GM19043 (cell line): ENCODE data around the gene ZIC2.
"Not testable (repeated sequence)": the region's sequence is repeated elsewhere in the genome, so short reads cannot be mapped to it uniquely, and the experiment has no call there.

Experiments used
- ATAC-seq: cut with Tn5 transposase; IDR thresholded peaks from one replicate; pipeline ENCODE4 v1.9.1; 2021; ENCODE audit warnings: low read depth; ENCODE audit not compliant: unreplicated experiment

ZIC2 gene

DNA sequence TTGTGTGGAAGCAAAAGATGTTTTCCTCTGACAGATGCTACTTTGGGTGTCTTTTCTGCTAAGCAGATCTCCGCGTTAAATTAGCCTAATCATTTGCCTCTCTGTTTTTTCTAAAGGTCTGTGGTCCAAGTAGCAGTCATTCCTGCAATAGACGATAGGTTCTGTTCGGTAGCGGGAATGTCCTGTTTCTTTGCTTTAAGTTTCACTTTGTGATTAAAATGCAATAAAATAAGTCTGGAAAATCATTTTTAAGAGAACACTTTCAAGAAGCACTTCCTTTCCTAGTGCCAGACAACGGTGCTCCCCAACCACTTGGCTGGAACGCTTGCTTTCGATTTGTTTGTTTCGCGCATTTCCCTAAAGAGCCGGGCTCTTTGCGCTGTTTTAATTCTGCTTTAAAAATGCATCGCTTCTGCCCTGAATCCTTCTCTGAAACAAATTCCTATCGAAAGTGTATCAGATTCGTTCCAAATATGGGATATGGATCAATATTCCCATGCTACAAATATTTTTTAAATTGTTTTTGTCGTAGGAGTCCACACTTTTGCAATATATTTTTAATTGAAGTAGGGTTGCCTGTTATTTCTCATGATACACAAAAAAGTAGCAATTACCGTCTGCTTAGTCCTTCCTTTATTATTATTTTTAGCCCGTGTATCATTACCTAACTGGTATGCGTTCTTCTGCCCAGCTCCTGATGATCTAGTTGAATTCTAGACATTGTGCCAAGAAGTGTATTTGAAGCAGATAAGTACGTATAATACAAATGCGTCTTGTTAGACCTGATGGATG lies 14.2 kb downstream of the ZIC2 start:
- ATAC-seq, result no peak

DNA sequence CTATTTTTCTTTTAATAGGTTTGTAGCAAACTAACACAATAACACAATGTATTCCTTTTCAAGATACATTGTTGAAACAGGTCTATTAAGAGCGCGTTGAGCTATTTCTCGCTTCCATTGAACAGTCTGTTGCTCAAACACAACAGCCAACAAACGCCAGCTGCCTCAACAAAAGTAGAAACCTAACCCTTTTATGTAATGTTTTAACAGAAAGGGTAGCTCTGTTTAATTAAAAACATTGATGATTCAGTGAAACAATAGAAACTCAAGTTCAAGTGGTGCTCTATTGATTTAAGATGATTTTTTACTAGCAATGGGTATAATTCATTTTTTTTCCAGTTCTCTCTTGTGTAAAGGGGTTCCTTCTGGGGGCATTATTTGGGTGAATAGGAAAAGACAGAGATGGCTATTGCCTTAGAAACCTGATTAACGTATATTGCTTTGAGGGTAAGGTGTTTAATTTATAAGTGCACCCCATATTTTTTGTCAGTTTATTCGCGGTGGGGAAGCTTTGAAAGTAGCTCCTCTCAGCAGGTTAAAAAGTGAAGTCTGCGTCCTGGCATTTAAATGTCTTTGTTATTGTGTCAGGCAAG lies 14.9 kb downstream of the ZIC2 start:
- no peak for ATAC-seq

DNA sequence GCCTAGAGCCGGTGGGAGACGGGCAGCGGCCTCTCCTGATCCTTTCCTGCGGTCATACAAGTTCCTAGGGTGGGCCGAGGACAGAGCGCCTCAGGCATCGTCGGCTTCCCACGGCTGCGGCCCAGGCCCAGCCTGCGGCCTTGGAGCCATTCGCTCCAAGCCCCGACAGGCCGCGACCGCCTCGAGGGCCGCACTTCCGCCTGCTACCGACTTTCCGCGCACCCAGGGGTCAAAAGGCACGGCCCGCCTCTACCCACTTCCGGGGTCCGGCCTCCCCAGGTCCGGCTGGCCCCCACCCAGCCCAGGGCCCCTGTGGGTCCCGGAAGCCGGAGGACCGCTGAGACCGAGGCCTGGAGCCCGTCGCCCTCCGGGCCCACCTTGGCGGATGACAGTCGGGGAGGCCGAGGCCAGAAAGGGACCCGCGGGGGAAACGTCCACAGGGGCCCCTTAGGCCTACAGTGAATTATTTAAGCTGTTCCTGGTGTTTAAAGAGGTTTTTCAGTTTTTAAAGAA lies 16.2 kb downstream of the ZIC2 start:
- no peak for ATAC-seq

DNA sequence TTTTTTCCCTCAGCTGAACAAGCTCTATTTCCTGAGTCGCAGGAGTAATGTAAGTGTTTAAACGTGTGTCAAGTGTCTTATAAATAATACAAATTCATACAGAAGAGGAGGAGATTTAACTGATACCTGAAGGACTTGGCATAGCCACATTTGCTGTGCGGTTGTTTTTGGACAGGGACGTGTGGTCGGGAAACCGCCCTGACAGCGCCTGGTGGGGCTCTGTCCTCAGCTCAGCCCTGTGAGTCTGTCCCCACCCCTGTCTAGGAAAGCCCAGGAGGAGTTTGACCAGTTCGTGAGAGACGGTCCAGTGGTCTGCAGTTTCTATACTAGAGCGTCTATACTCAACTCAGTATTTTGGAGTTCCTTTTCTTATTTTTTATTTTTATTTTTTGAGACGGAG lies 16.7 kb downstream of the ZIC2 start:
- no peak for ATAC-seq

DNA sequence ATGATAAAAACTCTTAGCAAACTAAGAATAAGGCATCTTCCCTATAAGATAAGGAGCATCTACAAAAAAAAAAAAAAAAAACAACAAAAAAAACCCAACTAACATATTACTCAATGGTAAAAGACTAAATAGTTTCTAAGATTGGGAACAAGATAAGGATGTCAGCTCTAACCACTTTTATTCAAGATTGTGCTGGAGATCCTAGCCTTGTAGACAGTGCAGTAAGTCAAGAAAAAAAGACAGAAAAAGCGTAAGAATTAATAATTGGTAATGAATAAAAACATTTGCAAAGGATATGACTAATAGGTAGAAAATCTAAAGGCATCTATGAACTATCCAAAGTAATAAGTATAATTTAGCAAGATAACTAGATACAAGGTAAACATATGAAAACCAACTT lies 33.0 kb downstream of the ZIC2 start:
- no peak for ATAC-seq

DNA sequence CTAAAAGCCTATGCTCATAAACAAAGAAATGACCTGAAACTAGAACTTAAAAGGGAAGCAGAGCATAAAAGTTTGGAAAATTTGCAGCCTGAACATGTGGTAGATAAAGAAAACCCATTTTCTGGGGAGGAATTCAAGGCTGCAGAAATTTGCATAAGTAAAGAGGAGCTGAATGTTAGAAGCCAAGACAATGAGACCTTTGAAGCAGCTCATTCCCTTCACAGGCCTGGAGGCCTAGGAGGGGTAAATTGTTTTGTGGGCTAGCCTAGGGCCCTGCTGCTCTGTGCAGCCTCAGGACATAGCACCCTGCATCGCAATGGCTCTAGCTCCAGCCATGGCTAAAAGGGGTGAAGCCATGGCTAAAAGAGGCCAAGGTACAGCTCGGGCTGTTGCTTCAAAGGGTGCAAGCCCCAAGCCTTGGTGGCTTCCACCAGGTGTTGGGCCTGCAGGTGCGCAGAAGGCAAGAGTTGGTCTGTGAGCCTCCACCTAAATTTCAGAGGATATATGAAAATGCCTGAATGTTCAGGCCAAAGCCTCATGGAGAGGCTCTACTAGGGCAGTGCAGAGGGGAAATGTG lies 38.3 kb downstream of the ZIC2 start:
- no peak for ATAC-seq

DNA sequence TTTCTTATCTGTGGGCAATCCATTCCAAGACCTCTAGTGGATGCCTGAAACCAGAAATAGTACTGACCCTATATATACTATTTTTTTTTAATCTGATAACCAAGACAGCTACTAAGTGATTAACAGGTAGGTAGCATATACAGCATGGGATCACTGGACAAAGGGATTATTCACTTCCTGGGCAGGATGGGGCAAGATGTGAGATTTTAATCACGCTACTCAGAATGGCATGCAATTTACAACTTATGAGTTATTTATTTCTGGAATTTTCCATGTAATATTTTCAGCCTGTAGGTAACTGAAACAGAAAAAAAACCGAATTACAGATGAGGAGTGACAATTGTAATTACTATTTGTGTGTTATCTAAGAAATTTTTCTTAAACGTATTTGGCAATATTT lies 41.2 kb downstream of the ZIC2 start:
- no peak for ATAC-seq

DNA sequence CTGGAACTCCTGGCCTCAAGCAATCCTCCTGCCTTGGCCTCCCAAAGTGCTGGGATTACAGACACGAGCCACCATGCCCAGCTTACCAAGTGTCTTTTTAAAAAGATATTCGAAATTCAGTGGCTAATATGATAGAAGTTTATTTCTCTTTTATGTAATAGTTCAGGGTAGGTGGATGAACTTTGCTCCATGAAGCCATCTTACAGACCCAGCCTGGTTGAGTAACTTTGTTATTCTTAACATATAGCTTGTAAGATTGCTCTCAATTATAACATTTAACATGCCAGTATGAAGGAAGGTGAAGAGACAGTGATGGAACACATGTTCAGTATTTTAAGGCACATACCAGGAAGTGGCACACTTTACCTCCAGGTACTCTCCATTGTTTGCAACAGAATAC lies 42.4 kb downstream of the ZIC2 start:
- no peak for ATAC-seq

DNA sequence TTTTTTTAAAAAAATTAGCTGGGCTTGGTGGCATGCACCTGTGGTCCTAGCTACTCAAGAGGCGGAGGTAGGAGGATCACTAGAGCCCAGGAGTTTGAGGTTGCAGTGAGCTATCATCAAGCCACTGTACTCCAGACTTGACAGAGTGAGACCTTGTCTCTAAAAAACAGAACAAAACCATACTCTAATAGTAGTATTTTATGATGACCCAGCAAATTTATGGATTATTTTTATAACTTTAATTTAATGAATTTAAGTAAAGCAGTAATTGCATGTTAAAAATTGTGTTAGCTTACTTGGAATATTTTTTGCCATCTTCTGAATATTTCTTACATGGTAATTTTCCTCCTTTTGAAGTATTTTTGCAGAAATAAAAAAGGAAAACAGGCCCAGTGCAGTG lies 48.3 kb downstream of the ZIC2 start:
- ATAC-seq, result no peak

DNA sequence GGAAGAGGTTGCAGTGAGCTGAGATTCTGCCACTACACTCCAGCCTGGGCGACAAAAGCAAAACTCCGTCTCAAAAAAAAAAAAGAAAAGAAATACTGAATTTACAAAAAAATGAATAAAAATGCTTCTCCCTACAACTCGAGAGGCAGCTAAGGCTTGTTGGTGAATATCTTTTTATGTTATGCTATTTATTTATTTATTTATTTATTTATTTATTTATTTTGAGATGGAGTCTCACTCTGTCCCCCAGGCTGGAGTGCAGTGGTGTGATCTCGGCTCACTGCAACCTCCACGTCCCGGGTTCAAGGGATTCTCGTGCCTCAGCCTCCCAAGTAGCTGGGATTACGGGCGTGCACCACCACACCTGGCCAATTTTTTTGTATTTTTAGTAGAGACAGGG lies 51.1 kb downstream of the ZIC2 start:
- not testable (repeated sequence) for ATAC-seq

DNA sequence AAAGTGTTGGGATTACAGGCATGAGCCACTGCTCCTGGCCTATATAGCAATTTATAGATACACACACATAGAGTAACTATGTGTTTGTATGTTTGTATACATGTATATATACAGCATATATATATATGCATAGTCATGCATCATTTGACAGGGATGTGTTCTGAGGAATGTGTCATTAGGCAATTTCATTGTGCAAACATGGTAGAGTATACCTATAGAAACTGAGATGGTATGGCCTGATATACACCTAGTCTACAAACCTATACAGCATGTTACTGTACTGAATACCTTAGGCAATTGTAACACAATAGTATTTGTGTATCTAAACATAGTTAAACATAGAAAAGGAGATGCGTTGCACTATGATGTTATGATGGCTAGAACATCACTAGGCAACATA lies 54.4 kb downstream of the ZIC2 start:
- ATAC-seq, result no peak
